Measurements from ENCODE around the gene CDON.
"Not testable (repeated sequence)": the region's sequence is repeated elsewhere in the genome, so short reads cannot be mapped to it uniquely, and the experiment has no call there.

- TF ChIP-seq CTCF (IDR thresholded peaks at IDR 0.05; ENCODE audit: extremely low read depth in 1 of 2, insufficient read depth in 1 of 2, low read depth in 1 of 2, low read length in 2 of 2); POLR2A (IDR thresholded peaks at IDR 0.05; ENCODE audit: low read depth, low read length): not testable (repeated sequence)
These were observed 76.7 kb downstream of the CDON start for GRCh38 chr11:125985956-125986355.
